Panc1 (cell line): ENCODE data around the gene CLPTM1. TPM values are rescaled to one million over a fixed set of nuclear protein-coding genes. Genes with fewer than 3 reads are reported as not detected.
A peak's percentile ranks its signal among the peaks of the same experiment; 100 is the strongest.

Experiments used
- ATAC-seq: fragments of 200-7000 bp; cut with Tn5 transposase; 2 replicates; pipeline ENCODE4 v1.9.1; 2020; ENCODE audit warnings: mild to moderate bottlenecking, moderate library complexity
- BruUV-seq: library from RNA; stranded (reverse); fragments of 400-500 nt; replicated peaks from 2 replicates; lab custom pipeline; 2021; lab: Mats Ljungman, UMichigan
- CTCF ChIA-PET: fragments of 300-600 bp; sonication (Branson Sonifier 250); formaldehyde crosslinking; loops from one replicate; lab custom pipeline; 2022; ENCODE audit warnings: antibody characterized with exemption; lab: Charles Lee
- POLR2A ChIA-PET: fragments of 300-600 bp; sonication (Branson Sonifier 250); formaldehyde crosslinking; loops from one replicate; lab custom pipeline; 2022; ENCODE audit warnings: antibody characterized with exemption; lab: Charles Lee
- DNase-seq: peaks from one replicate; pipeline ENCODE4 v3.0.0-alpha.2; 2010; ENCODE audit warnings: low read depth, low spot score
- H3K27ac ChIP-seq: 2 replicates; pipeline ENCODE4 v1.5.1; 2011; ENCODE audit warnings: mild to moderate bottlenecking, low read length, inconsistent platforms
- H3K27me3 ChIP-seq: fragments of 200-500 bp; sonication (Bioruptor generic); 2 replicates; pipeline ENCODE4 v1.6.0; 2014; ENCODE audit warnings: low read length, inconsistent platforms; ENCODE audit not compliant: control insufficient read depth, insufficient read depth
- H3K36me3 ChIP-seq: fragments of 200-500 bp; sonication (Bioruptor generic); 2 replicates; pipeline ENCODE4 v1.5.1; 2014; ENCODE audit warnings: inconsistent platforms, mild to moderate bottlenecking, low read length, moderate library complexity; ENCODE audit not compliant: control insufficient read depth, insufficient read depth
- H3K4me1 ChIP-seq: 2 replicates; pipeline ENCODE4 v1.5.1; 2011; ENCODE audit warnings: inconsistent platforms, mild to moderate bottlenecking, low read length, moderate library complexity; ENCODE audit not compliant: control insufficient read depth, insufficient read depth
- H3K4me3 ChIP-seq, 2 experiments: 2 replicates each; pipeline ENCODE4 v1.5.1; 2011 to 2012; ENCODE audit warnings: low read depth in 2 of 2, low read length in 2 of 2, mild to moderate bottlenecking in 2 of 2, inconsistent platforms in 1 of 2, moderate library complexity in 1 of 2
- H3K9me3 ChIP-seq: fragments of 200-500 bp; sonication (Bioruptor generic); 2 replicates; pipeline ENCODE4 v1.5.1; 2014; ENCODE audit warnings: low read depth, mild to moderate bottlenecking, inconsistent platforms, low read length, moderate library complexity; ENCODE audit not compliant: control insufficient read depth, insufficient read depth
- CTCF ChIP-seq: fragments of 450-650 bp; IDR thresholded peaks from 2 replicates; pipeline ENCODE4 v1.5.1; 2017; ENCODE audit warnings: mild to moderate bottlenecking
- POLR2AphosphoS5 ChIP-seq: IDR thresholded peaks from 2 replicates; pipeline ENCODE4 v1.6.1; 2012; ENCODE audit warnings: mild to moderate bottlenecking, low read depth, low read length, moderate library complexity
- REST ChIP-seq, 2 experiments: IDR thresholded peaks; 2 replicates each; pipeline ENCODE4 v1.6.1; 2011 to 2012; ENCODE audit warnings: low read depth in 2 of 2, control low read depth in 1 of 2, low read length in 1 of 2, mild to moderate bottlenecking in 1 of 2, moderate library complexity in 1 of 2; ENCODE audit not compliant: insufficient read depth in 1 of 2
- SIN3A ChIP-seq: IDR thresholded peaks from 2 replicates; pipeline ENCODE4 v1.6.1; 2012; ENCODE audit warnings: low read depth, mild to moderate bottlenecking, low read length, moderate library complexity, borderline replicate concordance; ENCODE audit not compliant: insufficient read depth
- TCF7L2 ChIP-seq: IDR thresholded peaks from 2 replicates; pipeline ENCODE4 v1.6.1; 2011; ENCODE audit warnings: mild to moderate bottlenecking, low read depth, low read length, inconsistent platforms
- in situ Hi-C: cut with HindIII; loops from 2 replicates; pipeline ENCODE4 v1.10.0; 2016; ENCODE audit warnings: low sequenced_read_pairs, low pct_unique_long_range_greater_than_20kb
- intact Hi-C: fragments of 100-400 bp; cut with micrococcal nuclease; formaldehyde crosslinking; loops from one replicate; pipeline ENCODE4 v1.10.0; 2022; ENCODE audit not compliant: unreplicated experiment
- total RNA-seq: library from RNA; stranded (reverse); gene quantifications from one replicate; pipeline ENCODE4 v1.2.1, GENCODE V29; 2021; ENCODE audit not compliant: unreplicated experiment

Gene CLPTM1
- total RNA-seq, 1 experiment from 2014 or later, result 98.4 TPM

DNA sequence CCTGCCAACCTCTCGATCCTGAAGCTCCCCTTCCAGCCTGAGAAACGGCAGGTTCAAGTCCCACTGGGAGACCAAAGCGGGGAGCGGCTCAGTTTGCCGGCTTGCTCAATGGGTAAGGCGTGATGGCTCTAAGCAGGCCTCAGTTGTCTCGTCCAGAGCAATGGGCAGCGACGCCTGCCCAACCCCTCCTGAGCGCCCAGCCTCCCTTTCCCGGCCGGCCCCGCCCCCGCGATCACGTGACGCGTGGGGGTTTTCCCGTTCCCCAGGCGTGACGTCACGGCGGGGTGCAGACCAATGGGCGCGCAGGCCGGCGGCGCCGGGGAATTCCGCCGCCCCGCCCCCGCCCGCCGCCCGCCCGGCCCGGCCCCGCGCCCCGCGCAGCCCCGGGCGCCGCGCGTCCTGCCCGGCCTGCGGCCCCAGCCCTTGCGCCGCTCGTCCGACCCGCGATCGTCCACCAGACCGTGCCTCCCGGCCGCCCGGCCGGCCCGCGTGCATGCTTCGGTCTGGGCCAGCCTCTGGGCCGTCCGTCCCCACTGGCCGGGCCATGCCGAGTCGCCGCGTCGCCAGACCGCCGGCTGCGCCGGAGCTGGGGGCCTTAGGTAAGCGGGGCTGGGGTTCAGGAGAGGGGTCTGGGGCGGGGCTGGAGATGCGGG, 46.0 kb downstream of the CLPTM1 start, which contains the start of gene RELB:
TSS of gene RELB (plus strand) at position 378 of the 653 bp plus-strand sequence. CDS start at position 494, 116 bp downstream.
- H3K9me3 ChIP-seq, result no peaks in the 10 kb centered on the region
- no peaks in the 10 kb centered on the region for H3K36me3 ChIP-seq
- no TSS peak for BruUV-seq
- ATAC-seq (peak; percentile 89), DNase-seq (no peak)
- in situ Hi-C loops, result no loop called here
- H3K27ac ChIP-seq, result peak within 1 kb of the TSS; percentile 70
- peak within 1 kb of the TSS; percentile 56 to 60 for H3K4me3 ChIP-seq
- H3K27me3 ChIP-seq, result no peaks in the 10 kb centered on the region
- CTCF ChIA-PET, result interaction anchor here (0.6 kb wide), 1 partner anchor 425 kb away, joined by 3 read pairs; no protein-coding TSS in a partner anchor
- POLR2A ChIA-PET, result no interaction called here
- TF ChIP-seq CTCF (no peak), REST (IDR thresholded peaks at IDR 0.05; ENCODE audit: insufficient read depth in 1 of 2, low read depth in 2 of 2, low read length in 1 of 2) (no peak), TCF7L2 (no peak), SIN3A (0 out of 2 replicates have a peak, but pooled peaks have one; percentile 10), POLR2AphosphoS5 (no peak)
- no peaks in the 10 kb centered on the region for H3K4me1 ChIP-seq
- intact Hi-C loops, result no loop called here

GRCh38 chr19:45003485-45003884, 48.3 kb downstream of the CLPTM1 start:
- ATAC-seq (no peak), DNase-seq (no peak)
- BruUV-seq, result no TSS peak
- ChIA-PET POLR2A (interaction anchor here (0.6 kb wide), 1 partner anchor 80 kb away, joined by 4 read pairs; no protein-coding TSS in a partner anchor), CTCF (interaction anchor here (0.7 kb wide), 1 partner anchor 465 kb away, joined by 9 read pairs; no protein-coding TSS in a partner anchor)
- Histone ChIP-seq H3K4me1 (no peaks in the 10 kb centered on the region), H3K36me3 (no peaks in the 10 kb centered on the region), H3K9me3 (no peaks in the 10 kb centered on the region), H3K4me3 (no peak overlapping the region), H3K27me3 (no peaks in the 10 kb centered on the region), H3K27ac (no peak overlapping the region)
- intact Hi-C loops (no loop called here), in situ Hi-C loops (no loop called here)
- TF ChIP-seq SIN3A, result no peak
- no peak for TF ChIP-seq REST (IDR thresholded peaks at IDR 0.05; ENCODE audit: insufficient read depth in 1 of 2, low read depth in 2 of 2, low read length in 1 of 2)
- no peak for TF ChIP-seq POLR2AphosphoS5
- TF ChIP-seq CTCF, result no peak
- TF ChIP-seq TCF7L2, result no peak
